GM12874 (cell line): ENCODE measurements around the gene HOXA4.

Source experiments
- TF ChIP-seq, protein P1 (sequence below): IDR thresholded peaks from 2 replicates; pipeline ENCODE4 v1.5.1; 2011; ENCODE audit warnings: low read depth, mild to moderate bottlenecking, control low read depth, low read length, moderate library complexity; ENCODE audit not compliant: insufficient read depth

The HOXA4 gene

DNA sequence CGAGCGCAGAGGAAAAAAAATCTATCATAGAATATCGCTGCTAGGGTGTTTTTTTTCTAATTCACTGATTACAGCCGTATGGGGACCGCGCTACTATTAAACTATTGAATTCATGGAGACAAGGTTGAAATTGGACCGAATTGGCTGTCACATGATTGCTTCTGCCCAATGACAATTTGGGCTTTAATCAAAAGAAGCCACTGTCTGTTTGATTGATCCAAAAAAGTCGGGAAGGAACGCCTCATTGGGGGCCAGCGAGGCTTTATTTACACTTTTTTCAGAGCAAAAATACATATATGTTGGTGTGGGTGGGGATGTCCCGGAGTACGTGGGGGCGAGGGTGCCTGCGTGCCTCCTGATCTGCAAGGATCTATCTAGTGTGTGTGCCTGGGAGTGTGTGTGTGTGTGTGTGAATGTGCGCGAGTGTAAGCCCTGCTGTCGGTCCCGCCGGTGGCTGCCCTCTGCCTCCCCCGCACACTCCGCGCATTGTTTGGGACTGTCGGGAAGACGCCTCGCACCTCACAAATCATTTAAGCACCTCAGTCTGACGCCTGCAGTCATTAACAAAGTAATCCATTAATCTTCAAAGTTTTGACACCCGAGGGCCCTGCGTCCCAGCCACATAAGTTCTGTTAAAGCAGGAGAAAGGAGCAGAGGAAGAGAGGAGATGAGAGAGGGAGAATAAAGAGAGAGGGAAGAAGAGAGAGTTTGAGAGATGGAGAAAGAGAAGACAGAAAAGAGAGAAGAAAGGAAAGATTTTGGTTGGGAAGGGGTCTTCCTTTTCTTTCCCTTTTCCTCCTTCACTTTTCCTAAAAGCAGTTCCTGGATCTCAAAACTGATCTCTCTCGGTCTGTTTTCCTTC is 27.7 kb downstream of the HOXA4 start, which contains the start of gene HOXA2:
Gene HOXA2 (minus strand): TSS at position 103 of the 862 bp plus-strand sequence. CDS start 183 bp downstream, outside the sequence.
- TF ChIP-seq, protein P1, sequence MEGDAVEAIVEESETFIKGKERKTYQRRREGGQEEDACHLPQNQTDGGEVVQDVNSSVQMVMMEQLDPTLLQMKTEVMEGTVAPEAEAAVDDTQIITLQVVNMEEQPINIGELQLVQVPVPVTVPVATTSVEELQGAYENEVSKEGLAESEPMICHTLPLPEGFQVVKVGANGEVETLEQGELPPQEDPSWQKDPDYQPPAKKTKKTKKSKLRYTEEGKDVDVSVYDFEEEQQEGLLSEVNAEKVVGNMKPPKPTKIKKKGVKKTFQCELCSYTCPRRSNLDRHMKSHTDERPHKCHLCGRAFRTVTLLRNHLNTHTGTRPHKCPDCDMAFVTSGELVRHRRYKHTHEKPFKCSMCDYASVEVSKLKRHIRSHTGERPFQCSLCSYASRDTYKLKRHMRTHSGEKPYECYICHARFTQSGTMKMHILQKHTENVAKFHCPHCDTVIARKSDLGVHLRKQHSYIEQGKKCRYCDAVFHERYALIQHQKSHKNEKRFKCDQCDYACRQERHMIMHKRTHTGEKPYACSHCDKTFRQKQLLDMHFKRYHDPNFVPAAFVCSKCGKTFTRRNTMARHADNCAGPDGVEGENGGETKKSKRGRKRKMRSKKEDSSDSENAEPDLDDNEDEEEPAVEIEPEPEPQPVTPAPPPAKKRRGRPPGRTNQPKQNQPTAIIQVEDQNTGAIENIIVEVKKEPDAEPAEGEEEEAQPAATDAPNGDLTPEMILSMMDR = no peak

DNA sequence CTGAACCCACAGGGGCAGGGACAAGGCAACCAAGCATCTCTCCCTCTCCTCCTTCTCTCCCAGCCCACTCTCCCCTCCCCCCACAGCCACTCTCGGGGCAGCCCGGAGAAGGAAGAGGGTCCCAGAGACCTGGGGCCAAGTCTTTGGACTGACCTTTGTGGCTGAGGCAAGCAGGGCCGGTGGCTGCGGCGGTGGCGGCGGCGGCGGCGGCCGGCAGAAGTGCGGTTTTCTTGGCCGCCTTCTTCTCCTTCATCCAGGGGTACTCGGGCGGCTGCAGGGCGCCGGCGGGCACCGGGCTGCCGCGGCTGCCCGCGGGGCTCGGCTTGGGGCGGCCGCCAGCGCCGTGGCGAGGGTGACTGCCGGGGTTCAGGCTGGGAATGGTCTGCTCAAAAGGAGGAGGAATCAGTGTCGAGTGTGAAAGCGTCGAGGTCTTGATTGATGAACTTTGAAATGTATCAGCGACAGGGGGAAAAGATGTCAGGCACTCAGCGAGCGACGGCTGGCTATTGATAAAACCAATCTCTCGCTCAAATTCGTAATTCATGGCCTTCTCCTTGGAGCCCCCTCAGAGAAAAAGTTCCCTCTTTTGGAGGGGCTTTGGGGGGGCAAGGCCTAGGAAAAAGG is 28.5 kb downstream of the HOXA4 start:
- TF ChIP-seq, protein P1 = no peak

DNA sequence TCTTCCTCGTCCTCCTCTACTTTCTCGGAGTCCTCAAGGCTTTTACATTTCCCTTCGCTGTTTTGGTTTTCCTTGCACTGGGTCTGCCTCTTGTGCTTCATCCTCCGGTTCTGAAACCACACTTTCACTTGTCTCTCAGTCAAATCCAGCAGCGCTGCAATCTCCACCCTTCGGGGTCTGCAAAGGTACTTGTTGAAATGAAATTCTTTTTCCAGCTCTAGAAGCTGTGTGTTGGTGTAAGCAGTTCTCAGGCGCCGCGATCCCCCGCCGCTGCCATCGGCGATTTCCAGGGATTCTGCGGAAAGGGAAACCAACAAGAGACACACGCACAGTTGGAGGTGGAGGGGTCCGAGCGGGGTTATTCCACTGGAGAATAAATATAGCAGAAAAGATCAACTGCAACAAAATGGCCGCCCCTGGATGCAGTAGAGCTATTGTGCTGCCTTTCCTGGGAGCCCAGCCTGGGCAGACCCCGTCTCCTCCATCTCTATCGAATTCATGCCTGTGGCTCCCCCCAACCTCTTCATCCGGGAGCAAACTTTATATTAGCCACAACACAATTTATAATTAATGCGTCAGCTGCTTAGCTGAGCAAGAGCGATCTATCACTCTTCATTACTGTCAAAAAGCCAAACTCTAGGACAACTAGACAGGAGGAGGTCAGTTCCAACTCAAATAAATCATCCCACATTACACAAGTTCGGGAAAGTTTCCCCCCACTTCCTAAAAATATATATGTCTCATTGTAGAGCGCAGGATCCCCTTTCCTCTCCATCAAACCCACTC is 29.2 kb downstream of the HOXA4 start:
- TF ChIP-seq, protein P1 = no peak

DNA sequence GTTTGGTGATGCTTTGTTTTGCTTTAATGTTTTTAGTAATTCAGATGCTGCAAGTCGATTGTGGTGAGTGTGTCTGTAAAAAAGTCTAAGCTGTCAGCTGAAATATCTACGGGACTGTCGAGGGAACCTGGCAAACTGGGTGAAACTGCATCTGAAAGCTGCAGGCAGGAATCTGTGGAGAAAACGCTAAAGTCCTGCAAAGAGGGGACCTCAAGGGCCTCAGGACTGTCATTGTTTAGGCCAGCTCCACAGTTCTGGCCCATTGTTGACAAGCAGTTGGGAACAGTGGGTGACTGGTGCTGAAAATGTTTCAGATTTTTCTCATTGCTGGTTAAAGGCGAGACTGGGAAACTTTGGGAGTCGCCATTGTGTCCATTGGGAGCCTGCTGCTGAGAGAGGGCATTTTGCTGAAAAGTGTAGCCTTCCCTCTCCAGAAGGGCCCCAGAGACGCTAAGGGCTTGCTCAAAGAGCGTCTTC is 29.8 kb downstream of the HOXA4 start:
- TF ChIP-seq, protein P1 = no peak

DNA sequence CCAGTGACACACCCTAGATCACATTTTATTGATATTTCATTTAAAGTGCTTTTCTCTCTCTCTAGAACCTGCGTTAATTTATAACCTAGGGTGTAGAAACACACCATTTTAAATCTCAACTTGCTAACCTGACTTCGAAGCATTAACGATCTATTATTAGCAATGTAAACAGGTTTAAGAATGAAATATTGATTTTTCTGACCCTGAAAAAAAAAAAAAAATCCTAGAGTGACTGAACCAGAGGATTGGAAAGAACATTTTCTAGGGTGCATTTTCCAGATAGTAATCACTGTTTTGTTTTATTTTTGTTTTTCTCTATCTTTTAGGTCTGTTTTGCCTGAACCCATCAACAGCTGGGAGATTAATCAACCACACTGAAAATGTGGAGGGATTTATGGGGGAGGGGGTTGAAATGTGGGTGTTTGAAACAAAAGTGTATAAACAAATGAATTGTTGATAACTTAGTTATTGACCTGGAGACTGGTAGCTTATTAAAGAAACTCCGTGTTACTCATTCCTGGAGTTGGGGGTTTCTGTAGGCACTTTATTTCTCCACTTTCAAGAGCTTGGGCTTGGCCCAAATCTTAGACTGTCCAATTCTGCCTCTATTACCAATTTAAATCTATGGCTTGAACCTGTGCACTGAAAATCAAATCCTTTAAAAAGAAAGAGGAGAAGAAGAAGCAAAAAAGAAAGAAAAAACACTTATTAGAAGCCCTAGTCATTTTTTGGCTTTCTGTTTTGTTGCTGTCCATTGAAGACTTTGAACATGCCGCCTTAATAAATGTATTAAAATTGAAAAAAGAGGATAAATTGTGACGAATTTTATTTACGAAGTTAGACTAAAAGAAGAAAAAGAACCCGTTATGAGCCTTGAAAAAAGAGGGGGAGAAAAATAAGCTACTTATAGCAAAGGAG is 30.8 kb downstream of the HOXA4 start:
- TF ChIP-seq, protein P1 = no peak

DNA sequence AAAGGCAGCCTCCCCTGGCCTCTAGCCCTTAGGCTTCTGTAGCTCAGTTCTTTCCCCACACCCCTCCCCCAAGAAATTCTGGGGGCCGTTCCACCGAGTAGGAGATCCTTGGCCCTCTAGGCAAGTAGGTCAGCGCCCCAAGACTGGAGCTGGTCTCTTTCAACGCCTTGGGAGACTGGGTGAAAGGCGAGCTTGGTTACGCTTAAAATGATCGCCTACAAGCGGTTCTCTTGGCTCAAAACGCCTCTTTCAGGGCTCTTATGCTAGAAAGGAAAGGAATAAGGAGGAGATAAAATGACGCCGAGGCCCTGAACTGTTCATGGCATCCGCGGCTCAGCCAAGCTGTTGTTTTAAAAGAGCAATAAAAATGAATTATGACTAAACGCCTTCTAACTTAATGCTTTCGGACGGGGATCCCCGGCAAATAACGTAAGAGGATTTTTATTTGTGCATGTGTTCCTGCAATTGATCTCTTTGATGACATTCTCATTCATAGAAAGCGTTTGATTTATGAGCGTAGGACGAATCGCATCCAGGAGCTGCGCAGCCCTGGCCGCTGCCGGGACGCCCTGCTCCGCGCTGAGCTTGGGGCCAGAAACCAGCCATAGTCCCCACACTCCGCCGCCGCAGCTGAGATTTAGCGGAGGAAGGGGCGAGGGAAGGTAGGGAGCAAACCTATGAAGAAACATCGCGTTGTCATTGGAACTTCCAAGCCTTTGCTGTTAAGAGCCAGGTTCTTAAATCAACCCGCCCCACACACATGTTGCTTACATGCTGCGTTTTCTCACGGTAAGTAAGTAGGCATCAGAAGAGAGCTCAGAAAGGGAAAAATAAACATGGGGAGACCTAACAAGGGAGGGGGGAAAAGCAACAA is 31.7 kb downstream of the HOXA4 start:
- TF ChIP-seq, protein P1 = no peak
